C4-2B (cell line): Measurements from ENCODE around the gene IL32.

Experiments used
- ZFX ChIP-seq: fragments of 450-650 bp; IDR thresholded peaks from 2 replicates; pipeline ENCODE4 v1.6.1; 2017
- TF ChIP-seq, protein P1 (sequence below): fragments of 450-650 bp; conservative IDR thresholded peaks from 2 replicates; pipeline ENCODE4 v1.5.1; 2017; ENCODE audit warnings: mild to moderate bottlenecking

DNA sequence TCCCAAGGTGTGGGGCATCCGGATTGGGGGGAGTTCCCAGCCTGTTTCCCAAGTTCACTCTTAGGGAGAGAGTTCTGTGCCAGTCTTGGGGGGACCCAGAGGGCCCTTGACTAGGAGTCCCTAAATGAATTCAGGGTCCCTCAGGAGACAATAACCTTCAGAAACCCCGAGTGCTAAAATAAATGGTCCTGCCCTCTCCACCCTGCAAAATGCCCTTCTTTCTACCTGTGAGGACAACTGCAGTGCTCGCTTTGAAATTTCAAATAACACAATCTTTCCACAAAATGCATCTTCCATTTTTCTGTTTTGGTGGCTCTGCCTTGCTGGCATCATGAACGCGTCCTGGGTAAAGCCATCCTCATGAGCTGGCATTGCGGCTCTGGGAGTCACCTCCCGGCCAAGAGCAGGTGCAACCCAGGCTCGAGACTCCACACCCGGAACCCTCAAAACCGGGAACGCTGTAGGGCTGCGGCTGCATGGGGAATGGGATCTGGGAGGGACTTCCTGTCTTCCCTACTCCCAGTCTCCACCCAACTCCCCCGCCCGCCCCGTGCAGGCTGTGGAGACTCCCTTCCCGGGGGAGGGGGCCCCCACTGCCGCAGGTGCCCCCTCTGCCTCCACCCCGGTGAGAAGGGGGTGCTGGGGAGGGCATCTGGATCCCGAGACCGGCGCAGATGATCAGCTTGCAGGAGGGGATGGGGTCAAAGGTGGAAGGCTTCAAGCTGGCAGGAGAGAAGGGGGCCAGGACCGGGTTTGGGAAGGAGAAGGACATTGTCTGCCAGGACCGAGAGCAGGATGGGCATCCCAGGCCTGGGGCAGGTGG is 46.8 kb downstream of the IL32 start, which contains the start of gene ZNF205:
- TF ChIP-seq, protein P1, sequence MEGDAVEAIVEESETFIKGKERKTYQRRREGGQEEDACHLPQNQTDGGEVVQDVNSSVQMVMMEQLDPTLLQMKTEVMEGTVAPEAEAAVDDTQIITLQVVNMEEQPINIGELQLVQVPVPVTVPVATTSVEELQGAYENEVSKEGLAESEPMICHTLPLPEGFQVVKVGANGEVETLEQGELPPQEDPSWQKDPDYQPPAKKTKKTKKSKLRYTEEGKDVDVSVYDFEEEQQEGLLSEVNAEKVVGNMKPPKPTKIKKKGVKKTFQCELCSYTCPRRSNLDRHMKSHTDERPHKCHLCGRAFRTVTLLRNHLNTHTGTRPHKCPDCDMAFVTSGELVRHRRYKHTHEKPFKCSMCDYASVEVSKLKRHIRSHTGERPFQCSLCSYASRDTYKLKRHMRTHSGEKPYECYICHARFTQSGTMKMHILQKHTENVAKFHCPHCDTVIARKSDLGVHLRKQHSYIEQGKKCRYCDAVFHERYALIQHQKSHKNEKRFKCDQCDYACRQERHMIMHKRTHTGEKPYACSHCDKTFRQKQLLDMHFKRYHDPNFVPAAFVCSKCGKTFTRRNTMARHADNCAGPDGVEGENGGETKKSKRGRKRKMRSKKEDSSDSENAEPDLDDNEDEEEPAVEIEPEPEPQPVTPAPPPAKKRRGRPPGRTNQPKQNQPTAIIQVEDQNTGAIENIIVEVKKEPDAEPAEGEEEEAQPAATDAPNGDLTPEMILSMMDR: no peak
- TF ChIP-seq ZFX: no peak
